Muscle of leg (tissue), 11 donors: ENCODE results near the gene DOCK6. TPM values are rescaled to one million over a fixed set of nuclear protein-coding genes. Genes with fewer than 3 reads are reported as not detected.
A peak's percentile ranks its signal among the peaks of the same experiment; 100 is the strongest.

ENCODE experiments used
- DNase-seq: peaks from one replicate; pipeline ENCODE4 v3.0.0; 2013
- H3K27ac ChIP-seq: one replicate; pipeline ENCODE4 v1.5.1; 2013; ENCODE audit warnings: mild to moderate bottlenecking, low read length, control low read depth
- H3K27me3 ChIP-seq: one replicate; pipeline ENCODE4 v1.6.1; 2013; ENCODE audit warnings: low read length; ENCODE audit not compliant: control insufficient read depth, insufficient read depth
- H3K36me3 ChIP-seq: one replicate; pipeline ENCODE4 v1.6.1; 2013; ENCODE audit warnings: low read length; ENCODE audit not compliant: control insufficient read depth, insufficient read depth
- H3K4me1 ChIP-seq: one replicate; pipeline ENCODE4 v1.6.1; 2013; ENCODE audit warnings: low read length; ENCODE audit not compliant: control insufficient read depth, insufficient read depth
- H3K4me3 ChIP-seq: one replicate; pipeline ENCODE4 v1.5.1; 2013; ENCODE audit warnings: low read length, control low read depth
- H3K9me3 ChIP-seq: replicated peaks from 2 replicates; pipeline ENCODE4 v1.6.1; 2013; ENCODE audit warnings: low read depth, low read length; ENCODE audit not compliant: control insufficient read depth
- WGBS: methylation state at CpG from one replicate; pipeline ENCODE4 v1.1.5; 2013; ENCODE audit warnings: missing lambda C conversion rate; ENCODE audit not compliant: insufficient coverage; 5-methylcytosine and 5-hydroxymethylcytosine counted together
- polyA plus RNA-seq, 8 donors: library from polyadenylated mRNA; unstranded; fragments of 120-200 nt; gene quantifications; one replicate each; pipeline versions ENCODE4 v1.2.1 to v1.2.3, GENCODE V29; 2013; ENCODE audit warnings: inconsistent platforms in 1 of 8, low replicate concordance in 1 of 8; ENCODE audit not compliant: insufficient read length in 8 of 8, insufficient read depth in 1 of 8
- total RNA-seq: library from RNA; stranded (reverse); fragments of 120-200 nt; gene quantifications from one replicate; pipeline ENCODE4 v1.2.4, GENCODE V29; 2013

DOCK6 gene
- total and polyA plus RNA-seq, 9 donors: 23.7 to 53.7 (median 41.7) TPM

- no peaks in the 10 kb centered on the region for H3K27me3 ChIP-seq
- H3K27ac ChIP-seq: peak overlapping the region; percentile 76
- 56% methylated on average over 11 of the region's 19 CpGs for WGBS
Measured at GRCh38 chr19:11264452-11265176, 2.3 kb upstream of the DOCK6 start.

GRCh38 chr19:11263726-11264125 lies 1.4 kb upstream of the DOCK6 start:
- no peaks in the 10 kb centered on the region for H3K27me3 ChIP-seq
- DNase-seq: no peak
- 90% methylated on average over 2 of the region's 6 CpGs for WGBS
- no peak overlapping the region for H3K4me3 ChIP-seq
- H3K4me1 ChIP-seq: peaks cover 24% of the 10 kb centered on the region
- H3K36me3 ChIP-seq: no peaks in the 10 kb centered on the region
- no peaks in the 10 kb centered on the region for H3K9me3 ChIP-seq
- H3K27ac ChIP-seq: no peak overlapping the region

More at GRCh38 chr19:11264452-11265176, 2.3 kb upstream of the DOCK6 start:
- Histone ChIP-seq H3K4me3 (no peak overlapping the region), H3K9me3 (no peaks in the 10 kb centered on the region), H3K4me1 (peaks cover 31% of the 10 kb centered on the region), H3K36me3 (no peaks in the 10 kb centered on the region)
- DNase-seq: peak; percentile 62

GRCh38 chr19:11261431-11261970 lies 823 bp downstream of the DOCK6 start:
- H3K36me3 ChIP-seq: no peaks in the 10 kb centered on the region
- DNase-seq: peak; percentile 58
- peak overlapping the region; percentile 88 for H3K27ac ChIP-seq
- H3K4me3 ChIP-seq: peak overlapping the region; percentile 81
- no peaks in the 10 kb centered on the region for H3K9me3 ChIP-seq
- 11% methylated on average over 11 of the region's 18 CpGs for WGBS
- H3K27me3 ChIP-seq: no peaks in the 10 kb centered on the region
- H3K4me1 ChIP-seq: peaks cover 19% of the 10 kb centered on the region

GRCh38 chr19:11260996-11261395 lies 1.3 kb downstream of the DOCK6 start:
- no peak for DNase-seq
- Histone ChIP-seq H3K4me3 (peak overlapping the region; percentile 81), H3K9me3 (no peaks in the 10 kb centered on the region), H3K27ac (peak overlapping the region; percentile 88), H3K27me3 (no peaks in the 10 kb centered on the region), H3K4me1 (peaks cover 24% of the 10 kb centered on the region), H3K36me3 (no peaks in the 10 kb centered on the region)
- 71% methylated on average over 5 of the region's 5 CpGs for WGBS

GRCh38 chr19:11257846-11258380 lies 4.4 kb downstream of the DOCK6 start:
- Histone ChIP-seq H3K36me3 (peaks cover 3% of the 10 kb centered on the region), H3K4me1 (peaks cover 33% of the 10 kb centered on the region), H3K9me3 (no peaks in the 10 kb centered on the region), H3K27me3 (no peaks in the 10 kb centered on the region), H3K27ac (no peak overlapping the region), H3K4me3 (no peak overlapping the region)
- WGBS: no CpG with 5 or more reads among the region's 3 CpGs
- DNase-seq: no peak

DNA sequence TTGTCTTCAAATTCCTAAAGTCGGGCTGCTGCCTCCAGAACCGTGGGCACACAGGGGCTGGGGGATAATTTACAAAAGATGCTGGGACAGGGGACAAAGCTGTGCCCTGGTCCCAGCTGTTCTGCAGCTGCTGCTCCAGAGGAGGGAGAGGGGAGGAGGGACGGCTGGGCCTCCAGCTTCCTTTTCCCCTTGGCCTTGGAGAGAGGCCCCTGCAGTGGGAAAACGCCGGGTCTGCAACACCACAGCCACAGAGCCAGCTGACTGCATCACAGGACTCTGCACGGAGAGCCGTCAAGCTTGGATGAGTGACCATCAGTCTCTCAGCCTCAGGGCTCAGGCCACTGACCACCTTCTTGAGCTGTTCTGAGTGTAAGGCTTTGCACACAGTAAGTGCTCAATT lies 6.1 kb downstream of the DOCK6 start:
- peaks cover 38% of the 10 kb centered on the region for H3K4me1 ChIP-seq
- peaks cover 19% of the 10 kb centered on the region for H3K36me3 ChIP-seq
- peak; percentile 94 for DNase-seq
- no peaks in the 10 kb centered on the region for H3K27me3 ChIP-seq
- H3K27ac ChIP-seq: peak overlapping the region; percentile 59
- no peaks in the 10 kb centered on the region for H3K9me3 ChIP-seq
- 2% methylated on average over 4 of the region's 7 CpGs for WGBS
- no peak overlapping the region for H3K4me3 ChIP-seq

- Histone ChIP-seq H3K9me3 (no peaks in the 10 kb centered on the region), H3K4me3 (no peak overlapping the region), H3K27me3 (no peaks in the 10 kb centered on the region), H3K4me1 (peaks cover 38% of the 10 kb centered on the region), H3K27ac (no peak overlapping the region), H3K36me3 (peaks cover 26% of the 10 kb centered on the region)
- WGBS: 88% methylated on average over 5 of the region's 5 CpGs
- DNase-seq: no peak
Measured at GRCh38 chr19:11254666-11255065, 7.7 kb downstream of the DOCK6 start.

DNA sequence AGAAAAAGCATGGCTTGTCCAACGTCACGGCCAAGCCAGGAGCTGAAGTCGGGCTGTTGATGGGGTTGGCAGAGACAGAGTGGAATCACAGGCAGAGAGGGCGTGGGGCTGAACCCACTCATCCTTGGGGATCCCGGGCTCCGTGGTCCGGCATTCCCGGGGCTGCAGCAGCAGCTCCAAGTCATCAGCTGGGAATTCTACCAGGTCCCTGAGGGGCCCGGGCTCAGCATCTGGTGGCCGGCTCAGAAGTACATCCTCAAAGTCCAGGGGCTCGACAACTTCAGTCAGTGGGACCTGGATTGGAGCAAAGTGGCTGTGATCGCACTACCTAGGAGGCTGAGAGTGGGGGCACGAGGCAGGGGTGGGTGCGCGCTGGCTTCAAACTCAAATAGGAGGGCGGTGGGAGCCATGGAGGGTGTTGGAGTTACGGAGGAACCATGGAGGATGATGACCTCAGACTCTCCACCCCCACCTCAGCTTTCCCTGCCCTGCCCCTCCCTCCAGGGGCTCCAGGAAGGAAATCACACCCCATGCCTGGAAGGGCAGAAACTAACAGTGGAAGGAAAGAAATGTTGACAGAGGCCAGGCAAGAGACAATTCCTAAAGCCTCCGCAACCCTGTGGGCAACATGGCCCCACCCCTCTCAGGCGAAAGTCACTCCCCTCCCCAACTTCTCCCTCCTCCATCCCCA lies 9.5 kb downstream of the DOCK6 start:
- H3K36me3 ChIP-seq: peaks cover 33% of the 10 kb centered on the region
- 43% methylated on average over 11 of the region's 19 CpGs for WGBS
- H3K9me3 ChIP-seq: no peaks in the 10 kb centered on the region
- H3K27me3 ChIP-seq: no peaks in the 10 kb centered on the region
- DNase-seq: no peak
- H3K27ac ChIP-seq: peak overlapping the region; percentile 76
- H3K4me1 ChIP-seq: peaks cover 41% of the 10 kb centered on the region
- H3K4me3 ChIP-seq: no peak overlapping the region

GRCh38 chr19:11251650-11252314 lies 10.5 kb downstream of the DOCK6 start:
- H3K4me3 ChIP-seq: no peak overlapping the region
- DNase-seq: no peak
- no peaks in the 10 kb centered on the region for H3K27me3 ChIP-seq
- H3K9me3 ChIP-seq: no peaks in the 10 kb centered on the region
- H3K27ac ChIP-seq: peak overlapping the region; percentile 71
- peaks cover 48% of the 10 kb centered on the region for H3K4me1 ChIP-seq
- 62% methylated on average over 9 of the region's 11 CpGs for WGBS
- H3K36me3 ChIP-seq: peaks cover 43% of the 10 kb centered on the region

DNA sequence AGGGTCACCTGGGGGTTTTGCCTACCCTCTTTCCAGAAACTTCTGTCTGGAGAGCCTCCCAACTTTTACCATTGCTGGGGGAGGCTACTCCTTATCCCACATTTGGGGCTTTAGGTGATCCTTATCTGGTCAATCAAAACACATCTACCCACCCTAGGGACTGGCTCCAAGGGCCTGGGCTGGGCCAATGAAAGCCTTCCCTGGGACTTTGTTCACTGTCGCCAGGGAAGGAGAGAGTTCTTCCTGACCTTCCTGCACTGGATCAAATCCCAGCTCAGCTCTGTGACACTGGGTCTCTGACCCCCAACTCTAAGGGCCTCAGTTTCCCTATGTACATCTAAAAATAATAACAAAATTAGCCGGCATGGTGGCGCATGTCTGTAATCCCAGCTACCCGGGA lies 11.1 kb downstream of the DOCK6 start:
- no peak overlapping the region for H3K27ac ChIP-seq
- no peaks in the 10 kb centered on the region for H3K27me3 ChIP-seq
- H3K4me1 ChIP-seq: peaks cover 44% of the 10 kb centered on the region
- WGBS: 82% methylated on average over 1 of the region's 4 CpGs
- no peaks in the 10 kb centered on the region for H3K9me3 ChIP-seq
- H3K4me3 ChIP-seq: no peak overlapping the region
- no peak for DNase-seq
- peaks cover 49% of the 10 kb centered on the region for H3K36me3 ChIP-seq
